Measurements from ENCODE around the gene PNCK.

PNCK gene

DNA sequence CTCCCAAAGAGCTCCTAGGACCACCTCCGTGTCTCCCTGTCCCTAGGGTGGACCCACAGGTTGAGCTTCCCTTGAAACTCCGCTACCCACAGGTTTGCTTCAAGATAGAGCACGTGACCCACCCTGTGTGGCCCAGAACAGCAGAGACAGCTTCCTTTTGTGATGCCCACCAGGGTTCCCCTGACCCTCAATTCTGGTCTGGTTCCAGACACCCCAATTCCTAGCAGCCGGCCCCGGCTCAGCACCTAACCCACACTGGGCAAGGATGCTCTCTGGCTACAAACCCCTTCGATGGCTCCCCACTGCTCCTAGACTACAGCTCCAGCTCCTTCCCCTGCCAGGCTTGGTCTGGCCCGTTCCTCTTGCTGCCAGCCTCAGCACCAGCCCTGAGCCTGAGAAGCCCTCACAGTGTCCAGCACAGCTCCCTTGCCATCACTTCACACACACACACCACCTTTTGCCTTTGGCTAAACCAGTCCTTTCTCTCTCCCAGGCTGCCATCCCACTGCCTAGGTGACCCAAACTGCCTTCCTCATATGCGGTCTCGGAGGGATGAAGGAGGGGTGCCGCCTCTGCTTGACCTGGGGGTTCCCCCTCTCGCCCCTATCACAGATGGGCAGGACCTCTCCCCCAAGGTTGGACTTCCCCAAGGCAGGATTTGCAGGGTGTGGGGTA is 6.2 kb downstream of the PNCK start:
- DNase-seq (ENCODE audit: low read depth), result no peak
- no peak overlapping the region for H3K4me3 ChIP-seq (ENCODE audit: control insufficient read depth, low read depth, low read length)
- TF ChIP-seq, protein P1, sequence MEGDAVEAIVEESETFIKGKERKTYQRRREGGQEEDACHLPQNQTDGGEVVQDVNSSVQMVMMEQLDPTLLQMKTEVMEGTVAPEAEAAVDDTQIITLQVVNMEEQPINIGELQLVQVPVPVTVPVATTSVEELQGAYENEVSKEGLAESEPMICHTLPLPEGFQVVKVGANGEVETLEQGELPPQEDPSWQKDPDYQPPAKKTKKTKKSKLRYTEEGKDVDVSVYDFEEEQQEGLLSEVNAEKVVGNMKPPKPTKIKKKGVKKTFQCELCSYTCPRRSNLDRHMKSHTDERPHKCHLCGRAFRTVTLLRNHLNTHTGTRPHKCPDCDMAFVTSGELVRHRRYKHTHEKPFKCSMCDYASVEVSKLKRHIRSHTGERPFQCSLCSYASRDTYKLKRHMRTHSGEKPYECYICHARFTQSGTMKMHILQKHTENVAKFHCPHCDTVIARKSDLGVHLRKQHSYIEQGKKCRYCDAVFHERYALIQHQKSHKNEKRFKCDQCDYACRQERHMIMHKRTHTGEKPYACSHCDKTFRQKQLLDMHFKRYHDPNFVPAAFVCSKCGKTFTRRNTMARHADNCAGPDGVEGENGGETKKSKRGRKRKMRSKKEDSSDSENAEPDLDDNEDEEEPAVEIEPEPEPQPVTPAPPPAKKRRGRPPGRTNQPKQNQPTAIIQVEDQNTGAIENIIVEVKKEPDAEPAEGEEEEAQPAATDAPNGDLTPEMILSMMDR (conservative IDR thresholded peaks at IDR 0.05; ENCODE audit: control insufficient read depth, insufficient read depth, low read depth, low read length), result no peak

GRCh38 chrX:153665726-153666306 is 7.8 kb downstream of the PNCK start:
- DNase-seq (ENCODE audit: low read depth), result no peak
- H3K4me3 ChIP-seq (ENCODE audit: control insufficient read depth, low read depth, low read length), result no peak overlapping the region
- TF ChIP-seq, protein P1 (conservative IDR thresholded peaks at IDR 0.05; ENCODE audit: control insufficient read depth, insufficient read depth, low read depth, low read length), result no peak

DNA sequence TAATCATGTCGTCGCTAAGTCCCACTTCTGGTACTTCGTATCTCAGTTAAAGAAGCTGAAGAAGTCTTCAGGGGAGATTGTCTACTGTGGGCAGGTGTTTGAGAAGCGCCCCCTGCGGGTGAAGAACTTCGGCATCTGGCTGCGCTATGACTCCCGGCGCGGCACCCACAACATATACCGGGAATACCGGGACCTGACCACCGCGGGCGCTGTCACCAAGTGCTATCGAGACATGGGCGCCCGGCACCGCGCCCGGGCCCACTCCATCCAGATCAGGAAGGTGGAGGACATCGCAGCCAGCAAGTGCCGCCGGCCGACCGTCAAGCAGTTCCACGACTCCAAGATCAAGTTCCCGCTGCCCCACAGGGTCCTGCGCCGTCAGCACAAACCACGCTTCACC is 11.3 kb downstream of the PNCK start:
- H3K4me3 ChIP-seq (ENCODE audit: control insufficient read depth, low read depth, low read length), result no peak overlapping the region
- TF ChIP-seq, protein P1 (conservative IDR thresholded peaks at IDR 0.05; ENCODE audit: control insufficient read depth, insufficient read depth, low read depth, low read length), result peak; percentile 27
- DNase-seq (ENCODE audit: low read depth), result peak; percentile 22

DNA sequence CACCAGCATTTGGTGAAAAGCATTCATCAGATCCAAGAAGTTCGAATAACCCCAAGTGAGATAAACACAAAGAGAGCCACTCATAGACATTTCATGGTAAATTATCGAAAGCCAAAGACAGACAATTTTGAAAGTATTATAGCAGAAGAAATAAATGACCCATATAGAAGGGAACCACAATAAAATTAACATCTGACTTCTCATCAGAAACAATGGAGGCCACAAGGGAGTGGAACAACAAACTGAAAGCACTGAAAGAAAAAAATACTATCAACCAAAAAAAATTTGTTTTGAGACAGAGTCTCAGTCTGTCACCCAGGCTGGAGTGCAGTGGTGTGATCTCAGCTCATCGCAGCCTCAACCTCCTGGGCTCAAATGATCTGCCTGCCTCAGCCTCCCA is 14.3 kb downstream of the PNCK start:
- TF ChIP-seq, protein P1 (conservative IDR thresholded peaks at IDR 0.05; ENCODE audit: control insufficient read depth, insufficient read depth, low read depth, low read length), result no peak
- H3K4me3 ChIP-seq (ENCODE audit: control insufficient read depth, low read depth, low read length), result no peak overlapping the region
- no peak for DNase-seq (ENCODE audit: low read depth)

DNA sequence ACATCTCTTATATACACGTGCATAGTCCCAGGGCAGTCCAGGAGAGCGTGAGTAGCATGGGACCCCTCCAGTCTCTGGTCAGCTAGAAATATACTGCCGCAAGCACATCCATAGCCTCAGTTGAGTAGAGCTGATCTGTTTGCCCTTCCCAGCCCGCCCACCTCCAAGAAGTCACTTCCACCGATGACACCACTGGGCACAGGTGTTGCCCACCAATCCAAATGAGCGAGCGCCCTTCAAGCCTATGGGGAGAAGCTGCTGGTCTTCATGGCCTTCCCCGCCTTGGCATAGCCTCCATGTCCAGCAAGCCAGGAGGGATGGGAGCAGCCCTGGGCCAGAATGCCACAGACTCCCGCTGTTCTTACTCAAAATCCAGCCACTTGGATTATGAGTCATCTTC is 16.5 kb downstream of the PNCK start:
- no peak overlapping the region for H3K4me3 ChIP-seq (ENCODE audit: control insufficient read depth, low read depth, low read length)
- TF ChIP-seq, protein P1 (conservative IDR thresholded peaks at IDR 0.05; ENCODE audit: control insufficient read depth, insufficient read depth, low read depth, low read length), result no peak
- DNase-seq (ENCODE audit: low read depth), result no peak

- TF ChIP-seq, protein P1 (conservative IDR thresholded peaks at IDR 0.05; ENCODE audit: control insufficient read depth, insufficient read depth, low read depth, low read length), result no peak
- no peak overlapping the region for H3K4me3 ChIP-seq (ENCODE audit: control insufficient read depth, low read depth, low read length)
- DNase-seq (ENCODE audit: low read depth), result no peak
These were observed 20.1 kb downstream of the PNCK start for GRCh38 chrX:153653556-153653955.
